ENCODE results near the gene CCDC154.

The CCDC154 gene

DNA sequence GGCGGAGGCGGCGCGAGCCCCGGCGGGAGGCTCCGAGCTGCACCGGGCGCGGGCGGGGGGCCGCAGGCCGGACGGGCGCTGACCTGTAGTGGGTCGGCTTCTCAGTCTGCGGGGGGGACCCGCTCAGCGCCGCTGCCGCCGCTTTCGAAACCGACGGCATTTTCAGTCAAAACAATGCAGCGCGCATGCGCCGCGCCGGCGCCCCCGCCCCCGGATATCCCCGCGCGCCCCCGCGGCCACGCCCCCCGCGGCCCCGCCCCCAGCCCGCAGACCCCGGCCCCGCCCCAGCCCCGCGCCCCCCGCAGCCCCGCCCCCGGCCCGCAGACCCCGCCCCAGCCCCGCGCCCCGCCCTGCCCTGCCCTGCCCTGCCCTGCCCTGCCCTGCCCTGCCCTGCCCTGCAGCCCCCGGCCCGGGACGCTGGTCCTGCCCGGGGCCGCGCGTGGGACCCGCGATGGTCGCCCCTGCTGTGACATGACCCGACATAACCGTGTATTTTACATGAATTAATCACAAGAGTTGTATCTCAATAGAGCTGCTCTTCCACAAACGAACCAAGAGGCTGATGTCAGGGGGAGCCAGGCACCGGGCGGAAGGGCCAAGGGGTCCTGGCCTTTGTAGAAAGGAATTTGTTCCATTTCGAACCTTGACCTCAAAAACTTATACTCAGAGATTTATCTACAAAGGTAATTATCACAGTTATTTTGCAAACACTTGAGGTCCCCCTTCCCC lies 29.7 kb downstream of the CCDC154 start, which contains the start of gene UNKL:
Gene UNKL, minus strand, starts transcription at position 173 of the 729 bp plus-strand sequence. Its CDS starts 13 bp downstream, at position 160.
- H3K4me3 ChIP-seq (replicated peaks; ENCODE audit: low read depth, low read length): peak within 1 kb of the TSS; percentile 83
- TF ChIP-seq, protein P1, sequence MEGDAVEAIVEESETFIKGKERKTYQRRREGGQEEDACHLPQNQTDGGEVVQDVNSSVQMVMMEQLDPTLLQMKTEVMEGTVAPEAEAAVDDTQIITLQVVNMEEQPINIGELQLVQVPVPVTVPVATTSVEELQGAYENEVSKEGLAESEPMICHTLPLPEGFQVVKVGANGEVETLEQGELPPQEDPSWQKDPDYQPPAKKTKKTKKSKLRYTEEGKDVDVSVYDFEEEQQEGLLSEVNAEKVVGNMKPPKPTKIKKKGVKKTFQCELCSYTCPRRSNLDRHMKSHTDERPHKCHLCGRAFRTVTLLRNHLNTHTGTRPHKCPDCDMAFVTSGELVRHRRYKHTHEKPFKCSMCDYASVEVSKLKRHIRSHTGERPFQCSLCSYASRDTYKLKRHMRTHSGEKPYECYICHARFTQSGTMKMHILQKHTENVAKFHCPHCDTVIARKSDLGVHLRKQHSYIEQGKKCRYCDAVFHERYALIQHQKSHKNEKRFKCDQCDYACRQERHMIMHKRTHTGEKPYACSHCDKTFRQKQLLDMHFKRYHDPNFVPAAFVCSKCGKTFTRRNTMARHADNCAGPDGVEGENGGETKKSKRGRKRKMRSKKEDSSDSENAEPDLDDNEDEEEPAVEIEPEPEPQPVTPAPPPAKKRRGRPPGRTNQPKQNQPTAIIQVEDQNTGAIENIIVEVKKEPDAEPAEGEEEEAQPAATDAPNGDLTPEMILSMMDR (IDR thresholded peaks at IDR 0.05; ENCODE audit: low read length, missing control alignments): no peak
- DNase-seq (ENCODE audit: low read depth): peak; percentile 64

DNA sequence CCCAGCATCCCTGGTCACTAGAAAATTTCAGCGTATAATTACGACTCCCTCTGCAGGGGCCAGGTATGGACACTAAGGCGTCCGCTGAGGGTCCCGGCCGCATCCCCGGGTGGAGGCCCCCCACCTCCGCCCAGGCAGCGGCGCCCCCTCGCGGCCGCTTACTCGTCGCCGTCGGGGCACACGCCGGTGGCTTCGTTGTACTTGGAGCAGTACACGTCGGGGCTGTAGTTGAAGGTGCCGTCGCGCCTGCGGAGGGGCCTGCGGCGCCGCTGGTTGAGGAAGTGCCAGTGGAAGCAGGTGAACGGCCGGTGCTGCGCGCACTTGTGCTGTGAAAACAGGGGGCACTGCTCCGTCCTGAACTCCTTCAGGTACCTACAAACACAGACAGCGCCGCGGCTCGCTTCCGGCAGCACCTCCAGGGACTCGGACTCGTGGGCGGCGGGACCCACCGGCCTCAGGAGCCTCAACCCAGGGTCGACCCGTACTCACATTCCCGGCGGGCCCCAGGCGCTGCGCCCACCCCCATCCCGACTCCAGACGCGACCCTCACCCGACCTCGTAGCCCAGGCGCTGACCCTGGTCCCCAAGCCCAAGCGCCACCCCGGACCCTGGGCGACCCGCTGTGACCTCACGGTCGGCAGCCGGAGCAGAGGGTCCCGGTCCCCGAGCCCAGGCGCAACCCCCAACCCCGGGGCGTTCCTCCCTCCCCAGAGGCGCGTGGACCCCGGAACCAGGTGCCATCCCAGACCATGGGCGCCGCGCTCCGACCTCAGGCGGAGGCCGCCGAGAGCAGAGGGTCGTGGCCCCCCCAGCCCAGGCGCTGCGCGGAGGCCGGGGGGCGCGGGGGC lies 30.4 kb downstream of the CCDC154 start:
- DNase-seq (ENCODE audit: low read depth): peak; percentile 56
- peak overlapping the region; percentile 83 for H3K4me3 ChIP-seq (replicated peaks; ENCODE audit: low read depth, low read length)

DNA sequence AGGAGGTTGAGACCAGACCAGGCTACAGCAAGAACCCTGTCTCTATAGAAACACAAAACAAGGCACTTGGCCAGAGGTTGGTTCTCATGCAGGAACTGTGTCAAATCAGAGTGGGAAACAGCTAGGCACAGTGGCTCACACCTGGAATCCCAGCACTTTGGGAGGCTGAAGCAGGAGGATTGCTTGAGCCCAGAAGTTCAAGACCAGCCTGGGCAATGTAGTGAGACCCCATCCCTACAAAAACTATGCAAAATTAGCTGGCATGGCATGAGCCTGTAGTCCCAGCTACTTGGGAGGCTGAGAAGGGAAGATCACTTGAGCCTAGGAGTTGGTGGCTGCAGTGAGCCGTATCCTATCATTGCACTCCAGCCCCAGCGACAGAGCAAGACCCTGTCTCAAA lies 31.5 kb downstream of the CCDC154 start:
- no peak overlapping the region for H3K4me3 ChIP-seq (replicated peaks; ENCODE audit: low read depth, low read length)
- no peak for DNase-seq (ENCODE audit: low read depth)
- TF ChIP-seq, protein P1 (IDR thresholded peaks at IDR 0.05; ENCODE audit: low read length, missing control alignments): no peak

More for the DNA sequence above, 30.4 kb downstream of the CCDC154 start:
- TF ChIP-seq, protein P1 (IDR thresholded peaks at IDR 0.05; ENCODE audit: low read length, missing control alignments): peak; percentile 29

- peak overlapping the region; percentile 54 for H3K4me3 ChIP-seq (replicated peaks; ENCODE audit: low read depth, low read length)
- DNase-seq (ENCODE audit: low read depth): peak; percentile 88
- TF ChIP-seq, protein P1 (IDR thresholded peaks at IDR 0.05; ENCODE audit: low read length, missing control alignments): no peak
Observed at GRCh38 chr16:1408171-1408837, 36.1 kb downstream of the CCDC154 start.

- peak overlapping the region; percentile 54 for H3K4me3 ChIP-seq (replicated peaks; ENCODE audit: low read depth, low read length)
- DNase-seq (ENCODE audit: low read depth): peak; percentile 7
- TF ChIP-seq, protein P1 (IDR thresholded peaks at IDR 0.05; ENCODE audit: low read length, missing control alignments): no peak
Observed at GRCh38 chr16:1407753-1408152, 36.6 kb downstream of the CCDC154 start.

DNA sequence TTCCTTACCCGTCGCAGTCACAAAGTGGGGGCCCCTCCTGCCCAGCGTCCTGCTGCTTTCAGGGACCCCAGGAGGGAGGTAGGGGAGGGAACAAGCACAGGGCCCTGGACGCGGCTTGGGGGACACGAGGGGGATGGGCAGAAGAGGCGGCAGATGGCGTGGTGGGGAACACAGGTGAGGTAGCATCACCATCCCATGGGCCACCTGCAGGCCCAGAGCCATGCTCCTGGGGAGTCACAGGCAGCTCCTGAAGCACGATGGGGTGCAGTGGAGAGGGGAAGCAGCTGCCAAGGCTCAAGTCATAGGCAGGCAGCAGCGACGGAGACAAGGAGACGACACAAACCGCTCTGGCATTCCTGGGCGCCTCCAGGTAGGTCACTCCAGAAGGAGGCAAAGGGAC lies 40.6 kb downstream of the CCDC154 start:
- DNase-seq (ENCODE audit: low read depth): no peak
- no peak overlapping the region for H3K4me3 ChIP-seq (replicated peaks; ENCODE audit: low read depth, low read length)
- TF ChIP-seq, protein P1 (IDR thresholded peaks at IDR 0.05; ENCODE audit: low read length, missing control alignments): no peak

Data from fibroblast of pulmonary artery (primary cell).